Right forelimb (tissue), 1 donor: ENCODE measurements around the gene CISH.

Experiments
- DNase-seq: peaks from one replicate; pipeline ENCODE4 v3.0.0-alpha.2; 2018

CISH gene

DNA sequence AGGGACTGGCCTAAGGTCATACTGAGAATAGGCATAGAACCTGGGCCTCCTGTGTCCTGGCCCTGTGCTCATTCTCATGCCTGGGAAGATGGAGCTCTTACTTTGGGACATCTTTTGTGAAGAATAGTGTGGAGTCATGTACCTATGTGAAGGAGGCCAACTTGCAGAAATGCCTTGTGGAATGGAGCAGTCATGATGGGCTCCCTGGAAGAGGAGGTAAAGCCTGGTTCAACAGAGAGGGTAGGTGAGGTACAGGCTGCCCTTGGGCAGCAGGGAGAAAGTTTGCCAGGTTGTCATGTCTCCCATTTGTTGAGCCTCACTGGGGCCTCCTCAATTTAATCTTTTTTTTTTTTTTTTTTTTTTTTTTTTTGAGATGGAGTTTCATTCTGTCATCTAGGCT is 23.5 kb upstream of the CISH start:
- no peak for DNase-seq

- no peak for DNase-seq
Measured at GRCh38 chr3:50633230-50633790, 21.7 kb upstream of the CISH start.

DNA sequence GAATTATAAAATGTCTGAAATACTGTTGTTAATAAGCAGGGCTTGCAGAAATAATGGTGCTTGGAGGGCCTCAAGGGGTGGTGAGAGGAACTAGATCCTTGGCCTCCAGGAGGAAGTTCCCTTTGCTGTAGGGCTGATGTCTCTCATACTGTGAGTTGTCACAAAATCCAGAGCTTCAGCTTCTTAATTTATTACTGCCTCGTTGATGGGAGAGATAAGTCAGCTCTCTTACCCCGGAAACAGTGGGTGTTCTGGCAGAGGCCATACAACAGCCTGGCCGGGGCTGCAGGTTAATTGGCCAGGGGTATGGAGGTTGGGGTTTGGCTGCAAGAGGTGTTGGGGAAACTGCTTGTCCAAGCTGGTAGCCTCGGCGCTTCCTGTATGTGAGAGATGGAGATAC is 20.9 kb upstream of the CISH start:
- no peak for DNase-seq

DNA sequence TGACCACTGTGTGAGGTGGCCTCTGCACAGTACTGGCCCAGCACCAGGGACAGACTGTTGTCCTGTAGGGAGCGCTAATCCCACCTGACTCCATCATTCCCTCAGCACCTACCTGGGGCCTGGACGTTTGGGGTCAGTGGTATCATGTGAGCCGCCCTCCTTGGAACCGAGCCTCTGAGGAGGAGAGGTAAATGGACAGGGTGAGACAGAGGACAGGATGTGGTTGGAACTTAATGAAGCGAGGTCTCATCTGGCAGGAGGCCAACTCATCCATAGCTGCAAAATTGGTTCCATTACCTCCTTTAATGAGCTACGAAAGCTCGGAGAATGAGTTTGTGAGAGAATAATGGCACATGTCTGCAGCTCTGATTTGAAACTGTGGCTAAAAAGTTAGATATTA is 19.3 kb upstream of the CISH start:
- no peak for DNase-seq

GRCh38 chr3:50630394-50630793 is 18.8 kb upstream of the CISH start:
- DNase-seq: no peak

GRCh38 chr3:50628601-50629000 is 17.0 kb upstream of the CISH start:
- no peak for DNase-seq

- DNase-seq: no peak
Measured at GRCh38 chr3:50627407-50628051, 16.0 kb upstream of the CISH start.

DNA sequence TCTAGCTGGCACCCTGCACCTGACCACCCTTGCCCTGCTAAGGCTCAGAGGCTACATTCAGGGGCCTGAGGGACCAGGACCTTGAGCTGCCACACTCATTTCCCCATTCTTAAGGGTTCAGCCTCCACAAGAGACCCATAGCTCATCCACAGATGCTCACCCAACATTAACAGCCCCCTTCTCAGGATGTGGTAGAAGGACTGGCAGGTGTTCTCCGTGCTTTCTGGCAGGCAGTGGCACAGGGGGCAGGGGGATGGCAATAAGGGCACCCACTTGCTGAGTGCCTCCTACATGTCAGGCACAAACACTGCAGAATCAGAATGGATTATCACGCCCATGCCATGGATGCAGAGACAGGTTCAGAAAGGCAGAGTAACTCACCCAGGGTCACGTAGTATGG is 14.8 kb upstream of the CISH start:
- DNase-seq: no peak

- DNase-seq: no peak
Measured at GRCh38 chr3:50625231-50626182, 13.9 kb upstream of the CISH start.

DNA sequence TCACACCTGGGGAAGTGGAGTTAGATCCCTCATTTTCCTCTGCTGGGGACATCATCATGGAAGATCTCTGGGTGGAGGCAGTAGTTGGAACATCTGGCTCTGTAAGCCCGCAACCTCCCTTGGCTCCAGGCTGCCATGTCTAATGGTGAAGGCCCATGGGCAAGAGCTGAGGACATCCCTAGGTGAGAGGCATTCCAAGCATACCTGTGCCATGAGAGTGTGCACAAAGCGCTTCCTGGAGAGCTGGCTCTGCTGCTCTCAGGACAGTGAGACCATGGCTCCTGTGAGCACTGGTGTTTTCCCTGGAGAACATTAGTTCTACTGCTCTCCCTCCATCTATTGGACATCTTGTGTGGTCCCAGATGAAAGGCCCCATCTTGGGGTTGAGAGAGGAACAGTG is 13.1 kb upstream of the CISH start:
- DNase-seq: no peak

DNA sequence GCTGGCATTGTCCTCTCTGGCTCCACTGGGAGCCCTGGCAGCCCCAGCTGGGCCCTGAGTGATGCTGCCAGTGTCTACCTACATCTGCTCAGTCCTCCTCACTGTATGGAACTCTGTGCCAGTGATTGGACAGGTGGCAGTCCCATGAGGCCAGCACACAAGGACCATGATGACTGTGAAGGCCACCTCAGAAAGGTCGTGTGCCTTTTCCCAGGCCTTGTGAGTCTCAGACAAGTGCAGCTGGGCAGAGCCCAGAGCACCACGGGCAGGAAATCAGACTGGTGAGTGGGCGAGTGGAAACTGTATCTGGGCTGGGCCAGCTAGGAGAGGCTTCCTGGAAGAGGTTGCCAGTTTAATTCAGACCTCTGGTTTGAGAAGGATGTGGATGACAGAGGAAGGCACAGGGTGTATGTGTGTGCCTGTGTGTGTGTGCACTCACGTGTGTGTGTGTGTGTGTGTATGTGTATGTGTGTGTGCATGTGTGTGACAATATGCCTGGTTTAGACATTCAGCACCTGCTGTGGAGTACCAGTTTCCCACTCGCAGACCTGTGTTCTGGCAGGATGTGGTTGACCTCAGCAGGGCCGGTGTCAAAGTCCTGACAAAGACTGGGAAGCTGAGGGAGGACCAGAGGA is 12.4 kb upstream of the CISH start:
- no peak for DNase-seq

GRCh38 chr3:50622881-50623280 is 11.3 kb upstream of the CISH start:
- DNase-seq: no peak

DNA sequence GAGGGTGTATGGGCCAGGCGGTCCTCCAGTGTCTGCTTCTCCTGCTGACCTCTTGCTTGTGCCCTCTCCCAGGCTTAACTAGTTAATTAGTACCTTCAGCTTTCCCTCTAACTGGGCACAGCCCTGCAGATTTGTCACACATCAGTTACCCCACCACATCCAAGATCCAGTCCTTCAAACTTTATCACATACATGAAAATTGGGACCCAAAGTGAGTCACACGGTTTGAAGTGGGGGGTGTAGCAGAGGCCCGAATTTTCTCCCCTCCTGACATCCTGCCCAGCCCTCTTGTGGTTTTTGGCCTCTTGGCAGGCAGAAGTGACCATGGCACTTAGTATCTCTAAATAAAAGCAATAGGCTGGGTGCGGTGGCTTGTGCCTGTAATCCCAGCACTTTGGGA is 9.2 kb upstream of the CISH start:
- no peak for DNase-seq

DNA sequence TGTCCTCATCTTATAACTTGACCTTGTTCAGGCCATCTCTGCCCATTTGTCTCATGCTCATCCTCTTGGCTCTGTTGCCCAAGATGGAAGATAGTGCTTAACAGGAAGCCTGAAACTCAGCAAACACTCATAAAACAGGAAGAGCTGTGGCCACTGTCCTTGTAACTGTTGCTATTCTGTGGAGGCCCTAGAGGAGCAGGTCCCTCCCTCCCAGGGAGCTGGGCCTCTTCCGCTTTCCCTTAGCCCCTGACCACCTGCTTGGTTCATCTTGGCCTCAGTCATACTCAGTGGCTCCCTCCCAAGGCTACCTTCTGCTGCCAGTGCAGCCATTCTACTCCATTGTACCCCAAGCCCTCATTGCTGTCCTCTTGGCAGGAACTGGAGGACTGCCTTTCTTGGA is 8.8 kb upstream of the CISH start:
- DNase-seq: no peak

DNA sequence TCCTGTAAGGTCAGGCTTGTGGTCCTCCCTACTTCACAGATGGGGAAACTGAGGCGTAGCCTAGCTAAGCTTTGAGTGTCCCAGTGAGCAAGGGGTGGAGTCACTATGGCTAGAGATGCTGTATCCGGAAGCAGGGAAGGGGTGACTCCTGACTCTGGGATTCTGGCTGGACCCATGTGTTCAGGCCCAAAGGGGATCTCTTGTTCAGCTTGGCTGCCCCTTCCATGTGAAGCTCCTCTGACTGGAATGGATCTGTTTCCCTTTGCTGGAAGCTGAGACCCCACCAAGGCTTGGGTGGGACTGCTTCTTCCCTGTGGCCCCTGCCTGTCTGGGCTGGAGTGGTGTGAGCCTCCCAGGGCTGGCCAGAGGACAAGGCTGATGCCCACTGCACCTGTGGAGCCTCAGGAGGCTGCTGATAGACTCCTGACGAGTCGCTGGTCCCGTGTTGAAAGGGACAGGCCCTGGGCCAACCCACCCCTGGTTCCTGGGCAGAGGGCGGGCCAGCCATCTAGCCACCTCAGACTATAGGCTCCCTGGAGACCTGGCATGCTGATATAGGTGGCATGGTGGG is 6.4 kb upstream of the CISH start:
- DNase-seq: no peak

- DNase-seq: peak; percentile 79
Measured at GRCh38 chr3:50617096-50617791, 5.7 kb upstream of the CISH start, which contains the start of gene MAPKAPK3. Gene MAPKAPK3, plus strand, starts transcription at chr3:50617151. Its CDS starts 415 bp downstream, at chr3:50617566.

DNA sequence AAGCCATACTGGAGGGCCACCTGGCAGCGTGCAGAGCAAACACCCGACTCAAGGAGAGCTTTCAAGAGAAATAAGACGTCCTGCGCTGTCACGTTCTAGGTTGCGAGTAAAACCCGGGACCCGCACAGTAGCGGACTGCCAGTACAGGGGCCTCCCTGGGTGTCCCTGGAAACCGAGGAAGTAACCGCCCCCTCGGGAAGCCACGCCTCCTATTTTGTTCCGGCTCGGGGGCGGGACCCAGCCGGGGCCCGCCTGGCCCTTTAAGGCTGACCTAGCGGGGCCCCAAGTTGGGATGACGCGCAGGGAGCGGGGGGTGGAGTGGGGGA is 5.2 kb upstream of the CISH start:
- peak; percentile 92 for DNase-seq

DNA sequence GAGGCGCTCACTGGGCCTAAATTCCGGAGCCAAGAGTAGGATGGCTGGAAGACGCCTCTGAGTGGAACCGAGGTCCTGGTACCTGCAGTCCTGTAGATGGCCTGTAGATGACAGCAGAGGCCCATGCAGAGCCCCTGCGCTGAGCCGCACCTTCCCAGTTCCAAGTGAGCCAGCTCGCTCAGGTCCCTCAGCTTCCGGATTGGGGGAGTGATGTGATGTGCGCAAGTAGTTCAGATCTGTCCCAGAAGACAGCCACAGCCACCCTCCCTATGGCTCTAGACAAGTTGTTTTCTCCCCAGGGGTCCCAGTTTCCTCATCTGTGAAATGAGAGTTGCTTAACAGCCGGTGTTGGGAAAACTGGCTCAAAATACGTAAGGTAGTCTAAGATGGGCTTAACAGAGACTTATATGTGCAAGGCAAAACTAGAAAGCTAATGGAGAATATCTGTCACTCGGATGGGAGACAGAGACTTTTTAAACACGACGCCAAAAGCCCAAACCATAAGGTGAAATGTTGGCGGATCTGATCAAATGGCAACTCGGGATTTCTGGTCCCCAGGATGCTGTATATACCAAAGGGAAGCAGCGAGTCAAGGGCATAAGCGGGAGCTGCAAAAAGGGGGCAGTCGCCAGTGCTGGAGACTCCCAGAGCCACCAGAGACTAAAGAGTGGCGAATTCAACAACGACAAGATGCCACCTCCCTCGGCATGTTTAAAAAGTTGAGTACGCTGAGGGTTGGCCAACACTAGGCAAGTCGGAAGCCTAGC is 4.6 kb upstream of the CISH start:
- DNase-seq: peak; percentile 89

GRCh38 chr3:50615190-50615589 is 3.6 kb upstream of the CISH start:
- peak; percentile 35 for DNase-seq

DNA sequence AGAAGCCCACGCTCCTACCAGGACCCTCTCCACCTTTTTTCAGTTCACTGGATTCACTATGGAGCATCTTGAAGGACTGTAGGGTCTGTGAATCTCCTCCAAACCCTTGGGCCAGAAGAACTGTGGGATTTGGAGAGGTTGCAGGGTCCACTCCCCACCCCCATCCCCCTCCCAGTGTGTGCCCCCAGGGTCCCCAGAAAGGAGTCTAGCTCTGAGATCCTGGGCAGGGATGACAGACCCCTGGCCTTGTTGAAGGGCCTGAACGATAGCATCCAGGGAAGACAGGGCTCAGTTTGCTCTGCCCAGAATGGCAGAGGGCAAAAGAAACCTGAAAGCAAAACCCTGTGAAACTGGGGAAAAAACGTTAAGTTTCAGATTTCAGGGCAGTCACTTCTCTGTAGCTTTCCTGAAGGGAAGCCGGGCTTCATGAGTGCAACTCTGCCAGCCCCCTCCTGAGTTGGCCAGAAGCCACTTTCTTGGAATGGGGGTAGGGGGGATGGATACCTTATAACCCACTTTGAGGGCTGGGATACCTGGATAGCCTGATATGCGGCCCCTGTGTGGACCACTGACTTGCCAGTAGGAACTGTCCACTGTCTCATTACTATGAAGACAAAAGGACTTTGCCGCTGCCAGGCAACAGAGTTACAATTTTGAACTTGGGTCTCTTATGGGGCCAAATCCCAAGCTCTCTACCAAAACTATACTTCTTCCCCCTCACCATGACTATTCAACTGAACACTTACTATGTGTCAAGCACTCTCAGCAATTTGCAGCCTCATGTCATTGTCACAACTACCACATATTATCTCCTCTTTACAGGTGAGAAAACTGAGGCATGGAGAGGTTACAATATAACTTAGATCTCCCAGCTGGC is 1.6 kb upstream of the CISH start:
- DNase-seq: no peak
